Nephron (organoid): Measurements from ENCODE around the gene DDA1.

Experiments
- H3K27ac Mint-ChIP-seq, 3 experiments: 2 replicates each; pipeline ENCODE4 v1.8.0; 2020; ENCODE audit warnings: mixed read lengths in 3 of 3, mild to moderate bottlenecking in 2 of 3, moderate library complexity in 1 of 3
- H3K27me3 Mint-ChIP-seq: 2 replicates; pipeline ENCODE4 v1.8.0; 2021; ENCODE audit warnings: low read depth, mild to moderate bottlenecking, moderate library complexity, mixed read lengths
- H3K36me3 Mint-ChIP-seq: 2 replicates; pipeline ENCODE4 v1.8.0; 2020; ENCODE audit warnings: low read depth, mixed read lengths
- H3K4me1 Mint-ChIP-seq: 2 replicates; pipeline ENCODE4 v1.8.0; 2020; ENCODE audit warnings: mixed read lengths
- H3K4me3 Mint-ChIP-seq, 3 experiments: 2 replicates each; pipeline ENCODE4 v1.8.0; 2020; ENCODE audit warnings: mild to moderate bottlenecking in 3 of 3, mixed read lengths in 3 of 3, moderate library complexity in 2 of 3
- H3K9me3 Mint-ChIP-seq: 2 replicates; pipeline ENCODE4 v1.8.0; 2020; ENCODE audit warnings: mixed read lengths
- TF ChIP-seq, protein P1 (sequence below), 3 experiments: fragments of 200-600 bp; sonication (generic); IDR thresholded peaks; one replicate each; pipeline ENCODE4 v1.5.0; 2021; ENCODE audit warnings: antibody characterized with exemption in 3 of 3; ENCODE audit not compliant: unreplicated experiment in 3 of 3

DDA1 gene

DNA sequence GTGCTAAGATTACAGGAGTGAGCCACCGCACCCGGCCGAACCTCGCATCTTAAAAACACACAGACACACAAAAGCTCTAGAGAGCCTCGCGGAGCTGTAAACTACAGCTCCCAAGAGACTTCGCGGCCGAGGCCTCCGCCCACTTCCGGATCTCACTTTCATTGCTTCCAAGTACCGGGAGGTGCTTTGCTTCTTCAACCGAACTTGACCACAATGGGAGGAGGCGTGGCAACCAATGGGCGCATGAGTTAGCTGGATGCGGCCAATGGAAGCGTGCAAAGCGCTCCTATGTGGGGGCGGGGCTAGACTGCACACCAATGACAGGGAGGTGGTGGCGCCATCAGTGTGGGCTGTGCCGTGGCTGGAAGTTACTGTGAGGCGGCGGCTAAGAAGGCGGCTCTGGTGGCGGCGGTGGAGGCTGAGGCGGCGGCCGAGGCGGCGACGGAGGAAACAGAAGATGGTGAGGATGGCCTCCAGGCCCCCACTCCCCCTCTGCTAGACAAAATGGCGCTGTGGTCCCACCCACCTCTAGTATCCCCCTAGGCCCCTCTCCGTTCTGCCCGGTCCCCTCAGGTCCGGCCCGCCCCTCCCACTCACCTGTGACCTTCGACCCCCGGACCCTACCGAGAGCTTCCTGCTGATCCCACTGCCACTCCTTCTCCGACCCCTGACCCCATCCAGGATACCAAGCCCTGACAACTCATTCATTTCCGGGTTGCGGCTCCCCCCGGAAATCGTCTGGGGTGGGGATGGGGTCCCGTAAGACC, at the start of gene DDA1:
Gene DDA1 (plus strand): TSS at position 366 of the 767 bp plus-strand sequence. CDS start 92 bp downstream, at position 458.
- TF ChIP-seq, protein P1, sequence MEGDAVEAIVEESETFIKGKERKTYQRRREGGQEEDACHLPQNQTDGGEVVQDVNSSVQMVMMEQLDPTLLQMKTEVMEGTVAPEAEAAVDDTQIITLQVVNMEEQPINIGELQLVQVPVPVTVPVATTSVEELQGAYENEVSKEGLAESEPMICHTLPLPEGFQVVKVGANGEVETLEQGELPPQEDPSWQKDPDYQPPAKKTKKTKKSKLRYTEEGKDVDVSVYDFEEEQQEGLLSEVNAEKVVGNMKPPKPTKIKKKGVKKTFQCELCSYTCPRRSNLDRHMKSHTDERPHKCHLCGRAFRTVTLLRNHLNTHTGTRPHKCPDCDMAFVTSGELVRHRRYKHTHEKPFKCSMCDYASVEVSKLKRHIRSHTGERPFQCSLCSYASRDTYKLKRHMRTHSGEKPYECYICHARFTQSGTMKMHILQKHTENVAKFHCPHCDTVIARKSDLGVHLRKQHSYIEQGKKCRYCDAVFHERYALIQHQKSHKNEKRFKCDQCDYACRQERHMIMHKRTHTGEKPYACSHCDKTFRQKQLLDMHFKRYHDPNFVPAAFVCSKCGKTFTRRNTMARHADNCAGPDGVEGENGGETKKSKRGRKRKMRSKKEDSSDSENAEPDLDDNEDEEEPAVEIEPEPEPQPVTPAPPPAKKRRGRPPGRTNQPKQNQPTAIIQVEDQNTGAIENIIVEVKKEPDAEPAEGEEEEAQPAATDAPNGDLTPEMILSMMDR (IDR thresholded peaks at IDR 0.05; ENCODE audit: unreplicated experiment in 3 of 3), result no peak
- H3K9me3 Mint-ChIP-seq, result no peaks in the 10 kb centered on the region
- H3K4me1 Mint-ChIP-seq, result peaks cover 43% of the 10 kb centered on the region
- H3K27ac Mint-ChIP-seq, result peak within 1 kb of the TSS; percentile 84 to 87 (median 86)
- no peaks in the 10 kb centered on the region for H3K27me3 Mint-ChIP-seq
- H3K36me3 Mint-ChIP-seq, result peaks cover 12% of the 10 kb centered on the region
- H3K4me3 Mint-ChIP-seq, result peak within 1 kb of the TSS; percentile 95 to 97 (median 96)

DNA sequence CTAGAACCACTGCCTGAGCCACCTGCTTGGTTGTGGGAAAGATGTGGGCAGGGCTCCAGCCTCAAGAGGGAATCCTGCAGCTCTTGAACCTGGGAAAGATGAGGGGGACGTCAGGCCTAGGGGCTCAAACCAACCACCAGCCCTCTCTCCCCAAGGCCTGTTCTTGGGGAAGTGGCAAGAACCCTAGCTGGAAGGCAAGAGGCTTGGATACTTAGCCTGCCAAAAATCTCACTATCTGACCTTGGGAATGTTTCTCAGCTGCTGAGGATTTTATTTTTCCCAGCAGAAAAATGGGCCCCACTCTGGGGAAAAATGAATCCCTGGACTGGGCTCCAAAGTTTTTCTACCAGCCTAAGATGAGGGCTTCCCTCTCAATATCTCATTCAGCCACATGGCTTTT, 49.4 kb upstream of the DDA1 start:
- TF ChIP-seq, protein P1 (IDR thresholded peaks at IDR 0.05; ENCODE audit: unreplicated experiment in 3 of 3), result no peak
- Mint-ChIP-seq H3K27me3 (no peaks in the 10 kb centered on the region), H3K4me3 (no peak overlapping the region), H3K4me1 (no peaks in the 10 kb centered on the region), H3K36me3 (no peaks in the 10 kb centered on the region), H3K9me3 (no peaks in the 10 kb centered on the region), H3K27ac (no peak overlapping the region)

DNA sequence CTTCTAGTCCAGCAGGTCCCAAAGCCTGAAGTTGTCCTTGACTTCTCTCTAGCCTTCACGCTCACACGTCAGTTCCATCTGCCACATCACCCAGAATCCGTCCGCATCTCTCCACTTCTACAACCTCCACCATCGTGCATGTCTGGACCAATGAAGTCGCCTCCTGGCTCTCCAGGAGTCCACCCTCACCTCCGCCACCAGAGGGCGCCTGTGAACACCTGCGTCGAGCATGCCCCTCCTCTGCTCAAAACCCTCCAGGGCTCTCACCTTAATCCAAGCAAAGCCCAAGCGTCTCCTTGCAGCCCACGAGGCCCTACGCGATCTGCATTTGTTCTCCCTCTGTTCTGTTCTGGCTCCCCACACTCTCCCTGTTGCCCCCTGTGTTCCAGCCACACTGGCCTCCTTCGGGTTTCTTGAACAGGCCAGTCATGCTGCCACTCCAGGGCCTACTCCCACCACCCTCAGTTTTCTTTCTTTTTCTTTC, 48.5 kb upstream of the DDA1 start:
- TF ChIP-seq, protein P1 (IDR thresholded peaks at IDR 0.05; ENCODE audit: unreplicated experiment in 3 of 3), result peak; percentile 88 to 95 (median 89)
- Mint-ChIP-seq H3K27me3 (no peaks in the 10 kb centered on the region), H3K9me3 (no peaks in the 10 kb centered on the region), H3K36me3 (no peaks in the 10 kb centered on the region), H3K4me1 (no peaks in the 10 kb centered on the region), H3K4me3 (no peak overlapping the region), H3K27ac (peak overlapping the region in 2 of 3 experiments; percentile 0 to 67)

DNA sequence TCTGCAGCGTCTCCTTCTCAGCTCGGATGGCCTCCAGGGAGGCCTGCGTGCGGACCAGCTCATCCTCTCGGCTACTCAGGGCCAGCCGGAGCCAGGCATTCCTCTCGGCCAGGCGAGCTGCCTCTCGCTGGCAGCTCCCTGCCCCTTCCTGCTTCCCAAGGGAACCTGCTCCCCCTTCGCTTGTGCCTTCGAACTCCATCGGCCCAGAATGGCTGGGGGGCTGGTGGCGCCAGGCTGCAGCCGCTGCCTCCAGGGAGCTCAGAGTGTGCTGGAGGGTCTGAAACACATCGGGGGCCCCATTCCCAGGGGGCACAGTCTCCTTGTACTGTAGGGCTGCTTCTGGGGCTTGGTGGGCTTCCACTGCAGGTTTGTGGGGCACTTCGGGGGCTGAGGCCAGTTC, 46.8 kb upstream of the DDA1 start:
- Mint-ChIP-seq H3K27me3 (no peaks in the 10 kb centered on the region), H3K4me1 (peaks cover 8% of the 10 kb centered on the region), H3K9me3 (no peaks in the 10 kb centered on the region), H3K27ac (no peak overlapping the region), H3K36me3 (peaks cover under 1% of the 10 kb centered on the region), H3K4me3 (no peak overlapping the region)
- TF ChIP-seq, protein P1 (IDR thresholded peaks at IDR 0.05; ENCODE audit: unreplicated experiment in 3 of 3), result no peak

DNA sequence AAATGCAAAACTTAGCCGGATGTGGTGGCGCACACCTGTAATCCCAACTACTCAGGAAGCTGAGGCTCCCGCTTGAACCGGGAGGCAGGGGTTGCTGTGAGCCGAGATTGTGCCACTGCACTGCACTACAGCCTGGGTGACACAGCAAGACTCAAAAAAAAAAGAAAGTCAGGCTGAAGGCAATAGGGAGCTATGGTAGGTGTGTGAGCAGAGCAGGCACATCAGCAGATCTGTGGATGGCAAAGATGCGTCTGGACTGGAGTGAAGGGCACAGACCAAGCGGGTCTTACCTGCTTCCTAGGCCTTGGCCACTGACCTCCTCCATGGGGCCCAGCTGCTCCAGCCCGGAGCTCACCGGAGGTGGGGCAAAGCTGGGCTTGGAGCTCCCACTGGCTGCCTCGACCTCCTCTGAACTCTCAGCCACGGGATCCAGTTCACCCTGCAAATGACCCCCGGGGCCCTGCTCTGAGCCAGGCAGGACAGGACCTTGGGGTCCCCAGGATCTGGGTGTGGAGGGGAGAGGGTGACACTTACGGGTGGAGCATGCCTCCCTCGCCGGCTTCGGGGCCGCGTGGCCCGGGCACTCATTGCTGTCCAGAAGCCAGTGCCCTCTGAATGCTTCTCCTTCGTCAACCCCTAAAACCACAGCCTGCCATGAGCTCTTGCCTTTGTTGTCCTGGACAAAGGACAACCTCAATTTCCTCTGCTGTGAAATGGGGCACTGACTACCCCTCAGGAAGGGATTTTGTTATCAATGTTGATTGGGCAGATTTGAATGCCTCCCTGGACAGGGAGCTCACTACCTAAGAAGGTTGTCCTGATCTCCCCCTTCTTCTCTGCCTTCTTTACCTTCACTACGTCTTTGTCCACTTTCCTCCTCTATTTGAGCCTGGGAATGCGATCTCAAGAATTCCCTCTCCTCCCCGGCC, 45.4 kb upstream of the DDA1 start:
- no peaks in the 10 kb centered on the region for H3K9me3 Mint-ChIP-seq
- peak overlapping the region in 1 of 3 experiments; percentile 52 for H3K4me3 Mint-ChIP-seq
- H3K4me1 Mint-ChIP-seq, result peaks cover 14% of the 10 kb centered on the region
- TF ChIP-seq, protein P1 (IDR thresholded peaks at IDR 0.05; ENCODE audit: unreplicated experiment in 3 of 3), result no peak
- H3K27ac Mint-ChIP-seq, result peak overlapping the region; percentile 43 to 69 (median 49)
- H3K27me3 Mint-ChIP-seq, result no peaks in the 10 kb centered on the region
- H3K36me3 Mint-ChIP-seq, result peaks cover 7% of the 10 kb centered on the region
